K562 (cell line): ENCODE results near the gene NUDT15. TPM values are rescaled to one million over a fixed set of nuclear protein-coding genes. Genes with fewer than 3 reads are reported as not detected.
A peak's percentile ranks its signal among the peaks of the same experiment; 100 is the strongest.

Experiments used
- ASH1L ChIP-seq: fragments of 450-650 bp; IDR thresholded peaks from 2 replicates; pipeline ENCODE4 v1.6.1; 2018; ENCODE audit warnings: borderline replicate concordance, mild to moderate bottlenecking, low read depth; ENCODE audit not compliant: partially characterized antibody
- DEAF1 ChIP-seq: fragments of 450-650 bp; formaldehyde crosslinking; IDR thresholded peaks from 2 replicates; pipeline ENCODE4 v1.4.0; 2020; ENCODE audit warnings: mild to moderate bottlenecking, moderate library complexity
- FIP1L1 ChIP-seq: fragments of 200-400 bp; formaldehyde crosslinking; IDR thresholded peaks from 2 replicates; pipeline ENCODE4 v1.6.1; 2018; ENCODE audit warnings: mild to moderate bottlenecking, low read depth, low read length; ENCODE audit not compliant: poor library complexity, severe bottlenecking
- GABPA ChIP-seq: fragments of 200-800 bp; sonication (Bioruptor generic); conservative IDR thresholded peaks from 2 replicates; pipeline ENCODE4 v1.6.1; 2016; ENCODE audit warnings: low read depth, missing genetic modification characterization, missing compliant biosample characterization
- GTF2E2 ChIP-seq: fragments of 200-800 bp; sonication (Bioruptor generic); IDR thresholded peaks from 2 replicates; pipeline ENCODE4 v1.6.1; 2016; ENCODE audit warnings: missing genetic modification characterization, missing compliant biosample characterization
- MAX ChIP-seq: sonication (generic); formaldehyde crosslinking; IDR thresholded peaks from 2 replicates; pipeline ENCODE4 v1.9.0; 2022; ENCODE audit warnings: mild to moderate bottlenecking, missing genetic modification reagents
- MBD2 ChIP-seq: sonication (generic); IDR thresholded peaks from 2 replicates; pipeline ENCODE4 v1.6.1; 2016; ENCODE audit warnings: low read depth, borderline replicate concordance
- MCM3 ChIP-seq: fragments of 450-650 bp; IDR thresholded peaks from 2 replicates; pipeline ENCODE4 v1.6.1; 2016
- PHF8 ChIP-seq: fragments of 200-600 bp; sonication (generic); IDR thresholded peaks from 2 replicates; pipeline ENCODE4 v1.6.1; 2012; ENCODE audit warnings: mixed run types, mild to moderate bottlenecking, inconsistent platforms, low read length, moderate library complexity, borderline replicate concordance
- POLR2AphosphoS2 ChIP-seq: IDR thresholded peaks from 2 replicates; pipeline ENCODE4 v1.6.1; 2012; ENCODE audit warnings: low read length, improper control_type of control experiment
- STAT5A ChIP-seq: IDR thresholded peaks from 2 replicates; pipeline ENCODE4 v1.6.1; 2012; ENCODE audit warnings: low read length, inconsistent platforms, borderline replicate concordance
- TAL1 ChIP-seq: fragments of 450-650 bp; IDR thresholded peaks from 2 replicates; pipeline ENCODE4 v1.6.1; 2016; ENCODE audit warnings: mild to moderate bottlenecking
- YBX1 ChIP-seq: fragments of 450-650 bp; IDR thresholded peaks from 2 replicates; pipeline ENCODE4 v1.7.1; 2016; ENCODE audit warnings: mild to moderate bottlenecking
- ZC3H8 ChIP-seq: fragments of 450-650 bp; IDR thresholded peaks from 2 replicates; pipeline ENCODE4 v1.6.1; 2017
- ZKSCAN3 ChIP-seq: fragments of 250-450 bp; sonication (Bioruptor Pico); IDR thresholded peaks from 2 replicates; pipeline ENCODE4 v1.4.0; 2020
- ZNF224 ChIP-seq: sonication (generic); formaldehyde crosslinking; IDR thresholded peaks from 2 replicates; pipeline ENCODE4 v1.8.0; 2022; ENCODE audit warnings: mild to moderate bottlenecking, missing genetic modification reagents
- ZNF232 ChIP-seq: sonication (generic); formaldehyde crosslinking; IDR thresholded peaks from 2 replicates; pipeline ENCODE4 v1.8.0; 2022; ENCODE audit warnings: mild to moderate bottlenecking, missing genetic modification reagents
- ZNF76 ChIP-seq: fragments of 250-450 bp; sonication (Bioruptor Pico); IDR thresholded peaks from 2 replicates; pipeline ENCODE4 v1.4.0; 2020; ENCODE audit warnings: mild to moderate bottlenecking, moderate library complexity, borderline replicate concordance
- ZNF780A ChIP-seq: fragments of 250-450 bp; sonication (Bioruptor Pico); IDR thresholded peaks from 2 replicates; pipeline ENCODE4 v1.5.0; 2021; ENCODE audit warnings: mild to moderate bottlenecking
- ZNF79 ChIP-seq: fragments of 250-450 bp; sonication (Bioruptor Pico); IDR thresholded peaks from 2 replicates; pipeline ENCODE4 v1.4.0; 2020; ENCODE audit warnings: low read depth, mild to moderate bottlenecking, moderate library complexity
- ZNF830 ChIP-seq: fragments of 250-450 bp; sonication (Bioruptor Pico); IDR thresholded peaks from 2 replicates; pipeline ENCODE4 v1.5.0; 2021; ENCODE audit warnings: mild to moderate bottlenecking
- polyA plus RNA-seq, 8 experiments: library from polyadenylated mRNA; depleted of rRNA in 4 of 8; stranded (reverse) in 5 of 8; unstranded in 3 of 8; fragments of >200 nt; fragmentation: Nextera tagmentation in 2 of 8; fragmentation: Illumina TruSeq in 1 of 8; extraction: Ambion mirVana in 2 of 8; extraction: Trizol in 1 of 8; gene quantifications; 2 replicates each; pipeline versions ENCODE4 v1.2.1 to v1.2.3, GENCODE V29; 2011 to 2014; ENCODE audit warnings: inconsistent platforms in 1 of 8, missing spikeins in 1 of 8
- total RNA-seq, 7 experiments: library from RNA; depleted of rRNA in 6 of 7; stranded (reverse); fragments of >200 nt in 6 of 7; fragmentation: Illumina TruSeq in 2 of 7; extraction: Trizol in 2 of 7; gene quantifications; 2 replicates each; pipeline versions ENCODE4 v1.2.1 to v1.2.3, GENCODE V29; 2011 to 2021; ENCODE audit warnings: low replicate concordance in 1 of 7
- TF ChIP-seq, protein P1 (sequence below): fragments of 250-450 bp; sonication (Bioruptor Pico); IDR thresholded peaks from 2 replicates; pipeline ENCODE4 v1.8.0; 2022; ENCODE audit warnings: inconsistent platforms, mild to moderate bottlenecking, moderate library complexity, borderline replicate concordance
- TF ChIP-seq, protein P2 (sequence below), 3 experiments: fragments of 200-800 bp in 1 of 3; fragments of 250-450 bp in 1 of 3; fragments of 450-650 bp in 1 of 3; sonication (Bioruptor Pico) in 1 of 3; sonication (Bioruptor generic) in 1 of 3; formaldehyde crosslinking in 1 of 3; IDR thresholded peaks; 2 replicates each; pipeline versions ENCODE4 v1.6.1 to v1.8.0; 2016 to 2022; ENCODE audit warnings: mild to moderate bottlenecking in 2 of 3, missing genetic modification characterization in 2 of 3, missing compliant biosample characterization in 1 of 3, moderate library complexity in 1 of 3

NUDT15 gene
- total and polyA plus RNA-seq, 9 of the 15 experiments (the other 6 are each of a cell fraction or from before 2014, with no cell fraction given), result 14.2 to 26.9 (median 21.6) TPM

GRCh38 chr13:48037346-48038173, at the start of gene NUDT15 (continued):
- TF ChIP-seq, protein P1, sequence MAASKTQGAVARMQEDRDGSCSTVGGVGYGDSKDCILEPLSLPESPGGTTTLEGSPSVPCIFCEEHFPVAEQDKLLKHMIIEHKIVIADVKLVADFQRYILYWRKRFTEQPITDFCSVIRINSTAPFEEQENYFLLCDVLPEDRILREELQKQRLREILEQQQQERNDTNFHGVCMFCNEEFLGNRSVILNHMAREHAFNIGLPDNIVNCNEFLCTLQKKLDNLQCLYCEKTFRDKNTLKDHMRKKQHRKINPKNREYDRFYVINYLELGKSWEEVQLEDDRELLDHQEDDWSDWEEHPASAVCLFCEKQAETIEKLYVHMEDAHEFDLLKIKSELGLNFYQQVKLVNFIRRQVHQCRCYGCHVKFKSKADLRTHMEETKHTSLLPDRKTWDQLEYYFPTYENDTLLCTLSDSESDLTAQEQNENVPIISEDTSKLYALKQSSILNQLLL (CRISPR knock-in tag), result no peak
- TF ChIP-seq ZNF232 (CRISPR knock-in tag) (no peak), GABPA (tag) (peak; percentile 92), MBD2 (peak; percentile 52; the same call in 1 of the 2 replicates), ZNF79 (CRISPR knock-in tag) (no peak), ZKSCAN3 (CRISPR knock-in tag) (no peak), ZNF830 (CRISPR knock-in tag) (no peak), ASH1L (no peak), ZNF76 (CRISPR knock-in tag) (no peak), MAX (CRISPR knock-in tag) (peak; percentile 77), POLR2AphosphoS2 (0 out of 2 replicates have a peak, but pooled peaks have one; percentile 75), DEAF1 (CRISPR knock-in tag) (no peak), ZNF780A (CRISPR knock-in tag) (no peak), TAL1 (no peak), ZC3H8 (no peak), MCM3 (no peak), GTF2E2 (no peak), PHF8 (peak; percentile 95), STAT5A (no peak), FIP1L1 (peak; percentile 96), ZNF224 (no peak), YBX1 (no peak)
- TF ChIP-seq, protein P2, sequence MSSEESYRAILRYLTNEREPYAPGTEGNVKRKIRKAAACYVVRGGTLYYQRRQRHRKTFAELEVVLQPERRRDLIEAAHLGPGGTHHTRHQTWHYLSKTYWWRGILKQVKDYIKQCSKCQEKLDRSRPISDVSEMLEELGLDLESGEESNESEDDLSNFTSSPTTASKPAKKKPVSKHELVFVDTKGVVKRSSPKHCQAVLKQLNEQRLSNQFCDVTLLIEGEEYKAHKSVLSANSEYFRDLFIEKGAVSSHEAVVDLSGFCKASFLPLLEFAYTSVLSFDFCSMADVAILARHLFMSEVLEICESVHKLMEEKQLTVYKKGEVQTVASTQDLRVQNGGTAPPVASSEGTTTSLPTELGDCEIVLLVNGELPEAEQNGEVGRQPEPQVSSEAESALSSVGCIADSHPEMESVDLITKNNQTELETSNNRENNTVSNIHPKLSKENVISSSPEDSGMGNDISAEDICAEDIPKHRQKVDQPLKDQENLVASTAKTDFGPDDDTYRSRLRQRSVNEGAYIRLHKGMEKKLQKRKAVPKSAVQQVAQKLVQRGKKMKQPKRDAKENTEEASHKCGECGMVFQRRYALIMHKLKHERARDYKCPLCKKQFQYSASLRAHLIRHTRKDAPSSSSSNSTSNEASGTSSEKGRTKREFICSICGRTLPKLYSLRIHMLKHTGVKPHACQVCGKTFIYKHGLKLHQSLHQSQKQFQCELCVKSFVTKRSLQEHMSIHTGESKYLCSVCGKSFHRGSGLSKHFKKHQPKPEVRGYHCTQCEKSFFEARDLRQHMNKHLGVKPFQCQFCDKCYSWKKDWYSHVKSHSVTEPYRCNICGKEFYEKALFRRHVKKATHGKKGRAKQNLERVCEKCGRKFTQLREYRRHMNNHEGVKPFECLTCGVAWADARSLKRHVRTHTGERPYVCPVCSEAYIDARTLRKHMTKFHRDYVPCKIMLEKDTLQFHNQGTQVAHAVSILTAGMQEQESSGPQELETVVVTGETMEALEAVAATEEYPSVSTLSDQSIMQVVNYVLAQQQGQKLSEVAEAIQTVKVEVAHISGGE (CRISPR knock-in tag; IDR thresholded peaks at IDR 0.05), result peak in 1 of 3 experiments; percentile 85; a peak in 2 of 6 replicates
